H1 (cell line): ENCODE measurements around the gene ATAD3A.
"Not testable (repeated sequence)": the region's sequence is repeated elsewhere in the genome, so short reads cannot be mapped to it uniquely, and the experiment has no call there.

ENCODE experiments used
- CBX5 ChIP-seq: fragments of 300-800, 300-1000 bp; sonication (generic); IDR thresholded peaks from 2 replicates; pipeline ENCODE4 v1.7.1; 2016; ENCODE audit warnings: antibody characterized with exemption, low read length, low read depth
- CTCF ChIP-seq, 3 experiments: IDR thresholded peaks; 1 replicate in 2 of 3; 2 replicates in 1 of 3; pipeline versions ENCODE4 v1.5.1 to v1.6.1; 2011; ENCODE audit warnings: low read length in 3 of 3, mild to moderate bottlenecking in 3 of 3, inconsistent platforms in 2 of 3, low read depth in 1 of 3, moderate library complexity in 1 of 3; ENCODE audit not compliant: insufficient read depth in 1 of 3; ENCODE audit errors: control extremely low read depth in 1 of 3
- E2F6 ChIP-seq: IDR thresholded peaks from 2 replicates; pipeline ENCODE4 v1.6.1; 2012; ENCODE audit warnings: inconsistent platforms
- EZH2 ChIP-seq: fragments of 200-600 bp; sonication (generic); IDR thresholded peaks from 2 replicates; pipeline ENCODE4 v1.7.1; 2012; ENCODE audit warnings: low read depth, mild to moderate bottlenecking, moderate library complexity, low read length, inconsistent platforms; ENCODE audit not compliant: severe bottlenecking
- FOSL1 ChIP-seq: IDR thresholded peaks from 2 replicates; pipeline ENCODE4 v1.6.1; 2011; ENCODE audit warnings: mild to moderate bottlenecking, low read depth, low read length, moderate library complexity; ENCODE audit not compliant: insufficient read depth
- POLR2A ChIP-seq, 2 experiments: IDR thresholded peaks; 1 replicate in 1 of 2; 2 replicates in 1 of 2; pipeline ENCODE4 v1.6.1; 2011; ENCODE audit warnings: low read depth in 2 of 2, low read length in 2 of 2, mild to moderate bottlenecking in 2 of 2; ENCODE audit errors: control extremely low read depth in 1 of 2
- POLR2AphosphoS5 ChIP-seq: IDR thresholded peaks from 2 replicates; pipeline ENCODE4 v1.6.1; 2011; ENCODE audit warnings: low read depth, low read length
- RAD21 ChIP-seq, 2 experiments: IDR thresholded peaks in 1 of 2; conservative IDR thresholded peaks in 1 of 2; 2 replicates each; pipeline ENCODE4 v1.6.1; 2011; ENCODE audit warnings: low read depth in 2 of 2, low read length in 2 of 2, improper control_type of control experiment in 1 of 2, inconsistent platforms in 1 of 2, mild to moderate bottlenecking in 1 of 2, moderate library complexity in 1 of 2
- ZNF274 ChIP-seq: IDR thresholded peaks from 2 replicates; pipeline ENCODE4 v1.7.0; 2012; ENCODE audit warnings: low read length, borderline replicate concordance; ENCODE audit errors: extremely low read depth

GRCh38 chr1:1513675-1514074 is 1.7 kb downstream of the ATAD3A start:
- TF ChIP-seq CTCF (IDR thresholded peaks at IDR 0.05; ENCODE audit: control extremely low read depth in 1 of 3, insufficient read depth in 1 of 3, low read depth in 1 of 3, low read length in 3 of 3); ZNF274; POLR2A (IDR thresholded peaks at IDR 0.05; ENCODE audit: control extremely low read depth in 1 of 2, low read depth in 2 of 2, low read length in 2 of 2); FOSL1; POLR2AphosphoS5; RAD21 (IDR thresholded peaks at IDR 0.05 in 1 of 2, conservative IDR thresholded peaks at IDR 0.05 in 1 of 2; ENCODE audit: low read depth in 2 of 2, low read length in 2 of 2); CBX5; E2F6; EZH2: not testable (repeated sequence)
